IPS DF 6.9 (cell line): Measurements from ENCODE around the gene NHS.

Experiments used
- DNase-seq: peaks from one replicate; pipeline ENCODE4 v3.0.0-alpha.2; 2013; ENCODE audit warnings: low read depth, low spot score
- H3K27ac ChIP-seq: one replicate; pipeline ENCODE4 v1.5.1; 2013; ENCODE audit warnings: low read length, control low read depth
- H3K27me3 ChIP-seq: 2 replicates; pipeline ENCODE4 v1.6.1; 2013; ENCODE audit warnings: mild to moderate bottlenecking, low read length; ENCODE audit not compliant: control insufficient read depth, insufficient read depth
- H3K36me3 ChIP-seq: 2 replicates; pipeline ENCODE4 v1.6.1; 2013; ENCODE audit warnings: low read length; ENCODE audit not compliant: control insufficient read depth, insufficient read depth
- H3K4me1 ChIP-seq: 2 replicates; pipeline ENCODE4 v1.6.1; 2013; ENCODE audit warnings: low read length; ENCODE audit not compliant: control insufficient read depth, insufficient read depth
- H3K4me3 ChIP-seq: 2 replicates; pipeline ENCODE4 v1.5.1; 2013; ENCODE audit warnings: mild to moderate bottlenecking, low read length
- H3K9me3 ChIP-seq: 2 replicates; pipeline ENCODE4 v1.6.1; 2013; ENCODE audit warnings: low read length, inconsistent platforms; ENCODE audit not compliant: control insufficient read depth, insufficient read depth
- WGBS: extraction: QIAGEN DNeasy Blood & Tissue Kit; methylation state at CpG from one replicate; pipeline ENCODE4 v1.1.7; 2013; ENCODE audit warnings: mixed read lengths, missing lambda C conversion rate; ENCODE audit not compliant: insufficient read length, insufficient coverage; 5-methylcytosine and 5-hydroxymethylcytosine counted together

The NHS gene

GRCh38 chrX:17403972-17404371 lies 29.0 kb downstream of the NHS start:
- H3K9me3 ChIP-seq, result no peaks in the 10 kb centered on the region
- H3K36me3 ChIP-seq, result no peaks in the 10 kb centered on the region
- H3K27me3 ChIP-seq, result no peaks in the 10 kb centered on the region
- H3K4me3 ChIP-seq, result no peak overlapping the region
- WGBS, result no CpG with 5 or more reads among the region's 3 CpGs
- no peak for DNase-seq
- peaks cover 2% of the 10 kb centered on the region; the same call in 1 of the 2 replicates for H3K4me1 ChIP-seq
- H3K27ac ChIP-seq, result no peak overlapping the region

- no peaks in the 10 kb centered on the region for H3K36me3 ChIP-seq
- H3K9me3 ChIP-seq, result no peaks in the 10 kb centered on the region
- peaks cover 2% of the 10 kb centered on the region; the same call in 1 of the 2 replicates for H3K4me1 ChIP-seq
- H3K4me3 ChIP-seq, result no peak overlapping the region
- WGBS, result no CpG with 5 or more reads among the region's 5 CpGs
- no peak for DNase-seq
- H3K27me3 ChIP-seq, result no peaks in the 10 kb centered on the region
- H3K27ac ChIP-seq, result no peak overlapping the region
Observed at GRCh38 chrX:17405225-17405969, 30.4 kb downstream of the NHS start.

GRCh38 chrX:17409566-17410290 lies 34.7 kb downstream of the NHS start:
- Histone ChIP-seq H3K4me1 (peaks cover 2% of the 10 kb centered on the region; the same call in 1 of the 2 replicates), H3K36me3 (no peaks in the 10 kb centered on the region), H3K4me3 (no peak overlapping the region), H3K27me3 (no peaks in the 10 kb centered on the region), H3K27ac (no peak overlapping the region), H3K9me3 (no peaks in the 10 kb centered on the region)
- WGBS, result no CpG with 5 or more reads among the region's 3 CpGs
- no peak for DNase-seq

- no peaks in the 10 kb centered on the region for H3K27me3 ChIP-seq
- no peak for DNase-seq
- no peaks in the 10 kb centered on the region for H3K36me3 ChIP-seq
- H3K27ac ChIP-seq, result no peak overlapping the region
- peaks cover under 1% of the 10 kb centered on the region; the same call in 1 of the 2 replicates for H3K4me1 ChIP-seq
- no CpG with 5 or more reads among the region's 2 CpGs for WGBS
- H3K9me3 ChIP-seq, result no peaks in the 10 kb centered on the region
- no peak overlapping the region for H3K4me3 ChIP-seq
Observed at GRCh38 chrX:17410651-17411050, 35.7 kb downstream of the NHS start.

- Histone ChIP-seq H3K27me3 (no peaks in the 10 kb centered on the region), H3K27ac (no peak overlapping the region), H3K4me3 (no peak overlapping the region), H3K4me1 (no peaks in the 10 kb centered on the region), H3K36me3 (no peaks in the 10 kb centered on the region), H3K9me3 (no peaks in the 10 kb centered on the region)
- no peak for DNase-seq
- WGBS, result no CpG with 5 or more reads among the region's 4 CpGs
Observed at GRCh38 chrX:17411205-17411604, 36.2 kb downstream of the NHS start.

- DNase-seq, result no peak
- no CpG with 5 or more reads among the region's 4 CpGs for WGBS
- Histone ChIP-seq H3K4me1 (no peaks in the 10 kb centered on the region), H3K4me3 (no peak overlapping the region), H3K27ac (no peak overlapping the region), H3K27me3 (no peaks in the 10 kb centered on the region), H3K9me3 (no peaks in the 10 kb centered on the region), H3K36me3 (no peaks in the 10 kb centered on the region)
Observed at GRCh38 chrX:17412692-17413091, 37.7 kb downstream of the NHS start.

GRCh38 chrX:17413228-17413627 lies 38.2 kb downstream of the NHS start:
- no peaks in the 10 kb centered on the region for H3K9me3 ChIP-seq
- H3K4me3 ChIP-seq, result no peak overlapping the region
- no CpG with 5 or more reads among the region's 4 CpGs for WGBS
- H3K27me3 ChIP-seq, result no peaks in the 10 kb centered on the region
- no peak for DNase-seq
- no peak overlapping the region for H3K27ac ChIP-seq
- H3K4me1 ChIP-seq, result no peaks in the 10 kb centered on the region
- no peaks in the 10 kb centered on the region for H3K36me3 ChIP-seq

GRCh38 chrX:17414027-17414658 lies 39.1 kb downstream of the NHS start:
- no peak overlapping the region for H3K4me3 ChIP-seq
- no peaks in the 10 kb centered on the region for H3K36me3 ChIP-seq

GRCh38 chrX:17414839-17415238 lies 39.8 kb downstream of the NHS start:
- WGBS, result no CpG with 5 or more reads among the region's 6 CpGs
- no peaks in the 10 kb centered on the region for H3K9me3 ChIP-seq
- no peaks in the 10 kb centered on the region for H3K27me3 ChIP-seq
- H3K36me3 ChIP-seq, result no peaks in the 10 kb centered on the region
- H3K4me3 ChIP-seq, result no peak overlapping the region
- DNase-seq, result no peak
- H3K27ac ChIP-seq, result no peak overlapping the region
- no peaks in the 10 kb centered on the region for H3K4me1 ChIP-seq

More at GRCh38 chrX:17414027-17414658, 39.1 kb downstream of the NHS start:
- Histone ChIP-seq H3K4me1 (no peaks in the 10 kb centered on the region), H3K27ac (no peak overlapping the region), H3K27me3 (no peaks in the 10 kb centered on the region), H3K9me3 (no peaks in the 10 kb centered on the region)
- no peak for DNase-seq
- no CpG with 5 or more reads among the region's 7 CpGs for WGBS

- no peak overlapping the region for H3K4me3 ChIP-seq
- no peak for DNase-seq
- H3K4me1 ChIP-seq, result no peaks in the 10 kb centered on the region
- H3K27ac ChIP-seq, result no peak overlapping the region
- WGBS, result no CpG with 5 or more reads among the region's 3 CpGs
- H3K27me3 ChIP-seq, result no peaks in the 10 kb centered on the region
- H3K9me3 ChIP-seq, result no peaks in the 10 kb centered on the region
- no peaks in the 10 kb centered on the region for H3K36me3 ChIP-seq
Observed at GRCh38 chrX:17415242-17415810, 40.3 kb downstream of the NHS start.
